Medulla oblongata (tissue), 1 donor: ENCODE results near the gene FBN1.

ENCODE experiments used
- DNase-seq: peaks from one replicate; pipeline ENCODE4 v3.0.0-alpha.2; 2015; ENCODE audit errors: extremely low spot score

The FBN1 gene

GRCh38 chr15:48652510-48653076 lies 7.1 kb upstream of the FBN1 start:
- DNase-seq, result no peak

- no peak for DNase-seq
These were observed 5.4 kb upstream of the FBN1 start for GRCh38 chr15:48650931-48651330.

DNA sequence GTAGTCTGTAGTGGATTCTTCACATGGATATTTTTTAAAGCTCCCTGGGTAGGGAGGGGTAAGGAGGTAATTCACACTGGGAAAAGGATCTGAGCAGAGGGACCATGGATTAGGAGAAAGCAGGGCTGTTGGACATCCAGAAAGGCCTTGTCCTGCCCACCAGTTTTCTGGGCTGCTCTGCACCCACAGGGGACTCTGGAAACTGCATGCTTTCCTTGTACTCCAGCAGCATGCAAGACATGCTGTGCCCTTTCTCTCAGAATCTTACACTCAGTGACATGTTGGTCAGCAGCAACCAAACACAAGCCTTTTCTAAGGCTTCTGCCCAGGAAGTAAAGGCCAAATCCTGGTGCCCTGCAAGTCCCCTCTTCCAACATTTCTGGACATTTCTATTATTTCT lies 2.5 kb upstream of the FBN1 start:
- peak; percentile 60 for DNase-seq

DNA sequence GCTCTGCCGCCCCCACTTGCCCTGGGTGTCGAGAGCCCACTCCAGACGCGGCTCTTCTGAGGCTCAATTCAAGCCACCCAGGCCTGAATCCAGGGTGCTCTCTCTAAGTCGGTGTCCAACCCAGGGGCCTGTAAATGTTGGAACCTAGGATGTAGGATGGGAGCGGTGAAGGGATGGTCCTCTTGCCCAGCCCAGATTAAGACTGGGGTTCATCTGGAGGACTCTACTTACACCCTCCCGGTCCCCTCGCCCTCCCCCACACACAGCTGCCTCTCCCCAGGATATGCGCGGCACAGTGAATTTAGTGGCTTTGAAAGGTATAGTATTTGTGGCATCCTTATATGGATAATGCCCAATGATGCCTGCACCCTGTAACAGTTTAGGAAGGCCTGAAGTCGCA lies 822 bp upstream of the FBN1 start:
- no peak for DNase-seq

- peak; percentile 77 for DNase-seq
These were observed 517 bp downstream of the FBN1 start for GRCh38 chr15:48644827-48645557.

DNA sequence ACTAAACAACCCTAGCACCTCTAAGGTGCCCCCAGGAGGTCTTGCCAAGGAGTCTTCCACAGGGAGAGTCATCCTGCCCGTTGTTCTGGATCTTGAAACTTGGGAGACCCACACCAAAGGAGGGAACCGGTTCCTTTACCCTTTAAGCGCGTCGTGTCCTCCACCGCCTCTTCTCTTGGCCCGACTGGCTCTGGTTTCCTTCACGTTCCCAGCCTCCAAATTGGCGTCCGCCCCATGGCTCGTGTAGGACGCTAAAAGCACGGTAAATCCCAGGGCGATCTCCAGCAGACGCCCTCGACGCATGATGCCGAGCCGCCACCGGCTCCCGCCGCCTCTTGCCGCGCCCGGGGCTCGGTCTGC lies 1.1 kb downstream of the FBN1 start:
- DNase-seq, result peak; percentile 30

DNA sequence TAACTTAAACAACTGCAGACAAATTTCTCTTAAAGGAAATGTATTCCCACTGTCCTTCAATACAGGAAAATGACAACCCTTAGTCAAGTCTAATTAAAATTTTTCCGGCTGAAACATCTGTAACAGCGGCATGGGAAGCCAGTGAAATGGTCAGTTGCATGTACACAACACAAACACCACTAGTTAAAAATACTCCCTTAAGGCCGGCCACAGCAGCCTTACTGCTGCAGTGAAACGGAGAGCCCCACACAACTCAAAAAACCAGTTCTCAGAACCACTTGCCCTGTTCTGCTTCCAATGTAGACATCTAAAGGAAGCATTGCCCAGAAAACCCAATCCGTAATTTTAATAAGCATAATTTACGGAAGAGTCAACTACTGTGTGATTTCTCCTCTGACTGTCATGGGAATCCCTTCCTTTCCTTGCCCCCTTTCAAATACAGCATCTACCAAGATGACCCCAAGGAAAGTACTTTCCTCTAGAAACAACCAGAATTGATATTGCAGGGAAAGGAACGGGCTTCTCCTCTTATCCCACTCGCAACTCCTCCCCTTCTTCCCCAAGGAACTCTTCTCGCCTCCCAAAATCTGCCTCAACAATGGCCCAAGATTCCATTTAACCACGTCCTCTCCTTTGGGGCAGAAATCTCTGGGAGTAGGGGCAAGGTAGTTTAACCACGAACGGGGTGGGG lies 1.6 kb downstream of the FBN1 start:
- DNase-seq, result peak; percentile 27

- DNase-seq, result no peak
These were observed 2.3 kb downstream of the FBN1 start for GRCh38 chr15:48643206-48643605.

GRCh38 chr15:48642795-48643194 lies 2.7 kb downstream of the FBN1 start:
- DNase-seq, result no peak

DNA sequence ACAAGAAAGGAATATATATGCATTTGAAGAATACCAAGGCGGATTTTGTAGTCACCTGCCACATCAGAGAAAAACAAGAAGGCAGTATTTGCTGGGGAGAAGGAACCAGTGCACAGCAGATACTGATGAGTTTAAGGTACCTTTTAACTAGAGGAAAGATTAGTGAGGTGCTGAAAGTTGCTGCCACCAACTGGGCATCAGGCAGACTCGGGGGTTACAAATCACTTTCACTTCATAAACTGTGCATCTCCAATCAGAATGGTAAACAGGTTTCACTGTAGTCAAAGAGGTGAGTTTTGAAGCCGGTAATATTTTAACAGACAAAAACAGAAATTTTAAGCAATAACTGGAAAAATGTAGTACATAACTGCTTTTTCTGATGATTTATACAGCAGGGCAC lies 4.1 kb downstream of the FBN1 start:
- peak; percentile 75 for DNase-seq

DNA sequence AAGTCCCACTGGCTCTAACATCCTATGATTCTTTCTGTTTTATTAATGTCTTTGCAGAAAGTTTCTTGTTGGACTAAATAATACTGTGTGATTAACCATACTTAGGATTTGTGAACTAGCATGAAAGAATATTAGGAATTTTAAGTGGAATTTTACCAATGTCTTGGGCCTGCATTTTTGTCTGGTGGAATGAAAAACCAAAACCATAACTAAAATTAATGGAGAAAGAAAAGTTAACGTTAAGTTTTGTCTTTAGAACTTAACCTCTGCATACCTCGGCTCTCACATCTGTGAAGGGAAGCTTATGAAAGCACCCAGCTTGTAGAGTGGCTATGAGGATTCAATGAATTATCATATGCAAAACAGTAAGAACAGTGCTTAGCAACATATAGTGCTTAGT lies 6.5 kb downstream of the FBN1 start:
- no peak for DNase-seq

- no peak for DNase-seq
These were observed 7.9 kb downstream of the FBN1 start for GRCh38 chr15:48637639-48638038.

- peak; percentile 44 for DNase-seq
These were observed 9.0 kb downstream of the FBN1 start for GRCh38 chr15:48636511-48636910.

DNA sequence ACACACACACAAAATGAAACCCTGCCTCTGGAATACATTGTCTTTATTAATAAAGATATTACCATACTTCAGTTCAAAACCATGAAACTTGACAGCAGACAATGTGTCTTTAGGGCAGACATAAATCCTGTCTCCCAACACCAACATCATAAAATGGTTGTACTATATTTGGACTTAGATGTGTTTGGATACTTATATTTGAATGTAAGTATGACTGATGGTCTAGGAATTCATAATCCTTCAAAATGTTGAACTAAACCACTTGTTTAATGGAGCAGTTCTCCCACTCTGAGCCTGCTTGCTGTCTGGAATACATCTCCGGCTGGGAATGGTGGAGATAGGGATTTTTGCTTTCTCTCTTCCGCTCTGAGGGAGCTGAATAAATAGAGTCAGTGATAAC lies 10.6 kb downstream of the FBN1 start:
- DNase-seq, result no peak

GRCh38 chr15:48634096-48634495 lies 11.4 kb downstream of the FBN1 start:
- no peak for DNase-seq

DNA sequence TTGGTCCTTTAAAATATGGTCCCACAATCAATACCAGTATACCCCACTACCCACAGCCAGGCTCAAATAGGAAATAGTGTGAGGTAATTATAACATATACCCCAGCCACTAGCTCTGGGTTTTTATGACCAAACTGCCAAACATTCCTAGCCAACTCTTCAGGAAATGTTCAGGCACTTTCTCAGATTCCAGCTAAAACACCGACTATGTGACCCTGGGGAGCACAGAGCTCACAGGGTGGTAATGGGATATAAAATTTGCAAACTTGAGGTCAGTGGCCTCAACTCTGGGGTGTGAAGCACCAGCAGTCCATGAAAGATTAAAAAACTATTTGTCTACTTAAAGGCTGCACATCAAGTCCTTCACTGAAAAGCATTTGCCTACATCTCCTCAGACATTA lies 12.9 kb downstream of the FBN1 start:
- no peak for DNase-seq

GRCh38 chr15:48631176-48631770 lies 14.2 kb downstream of the FBN1 start:
- peak; percentile 43 for DNase-seq

DNA sequence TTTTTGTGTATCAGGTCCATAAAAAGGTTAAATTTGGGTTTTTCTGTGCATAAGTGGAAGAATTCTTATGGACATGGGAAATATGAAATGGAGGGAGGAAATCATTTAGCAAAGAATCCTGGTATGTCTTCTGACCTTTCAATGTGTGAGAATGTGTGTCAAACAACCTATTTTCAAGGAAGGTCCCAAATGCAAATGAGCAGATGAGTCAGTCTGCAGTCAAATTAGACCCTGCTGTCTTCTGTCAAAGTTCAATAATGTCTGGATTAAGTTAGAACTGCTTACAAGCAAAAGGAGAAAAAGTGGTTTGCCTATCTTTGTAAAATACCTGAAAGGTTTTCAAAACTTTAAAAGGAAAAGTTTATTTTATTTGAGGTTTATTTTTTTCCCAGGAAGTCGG lies 15.3 kb downstream of the FBN1 start:
- no peak for DNase-seq

GRCh38 chr15:48628832-48629231 lies 16.7 kb downstream of the FBN1 start:
- DNase-seq, result no peak

- no peak for DNase-seq
These were observed 18.1 kb downstream of the FBN1 start for GRCh38 chr15:48627260-48627940.

GRCh38 chr15:48625126-48625525 lies 20.4 kb downstream of the FBN1 start:
- no peak for DNase-seq

GRCh38 chr15:48624700-48625099 lies 20.8 kb downstream of the FBN1 start:
- no peak for DNase-seq
